ENCODE measurements around the gene EHF. TPM values are rescaled to one million over a fixed set of nuclear protein-coding genes. Genes with fewer than 3 reads are reported as not detected.

The EHF gene
- total and polyA plus RNA-seq, 2 of the 13 experiments (the other 11 are each of a cell fraction or from before 2014, with no cell fraction given): 0.04 to 0.46 TPM

DNA sequence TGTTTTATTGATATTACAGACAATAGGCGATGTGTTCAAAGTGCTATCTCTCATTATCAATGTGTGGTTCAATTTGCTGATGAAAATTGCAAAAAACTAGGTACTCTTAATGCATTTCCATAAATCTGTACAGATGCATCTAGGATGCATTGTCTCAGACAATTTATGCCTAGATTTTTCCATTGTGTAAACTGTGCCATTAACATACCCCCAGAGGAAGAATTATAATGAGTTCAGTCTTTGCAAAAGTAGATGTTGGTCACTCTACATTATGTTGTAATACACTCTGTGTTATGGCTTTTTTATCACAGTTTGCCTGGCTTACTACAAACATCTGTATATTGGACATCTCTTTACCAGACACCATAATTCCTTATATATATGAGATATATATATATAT is 62.5 kb downstream of the EHF start:
- ChIA-PET POLR2A (interaction anchor here (0.9 kb wide), 1 partner anchor 29 kb away, joined by 3 read pairs; no protein-coding TSS in a partner anchor), CTCF (ENCODE audit: low intra/inter-chr PET ratio, low total read pairs) (no interaction called here)
- Histone ChIP-seq H3K4me2 (ENCODE audit: low read depth, low read length) (no peak overlapping the region), H4K20me1 (ENCODE audit: insufficient read depth, low read length) (no peaks in the 10 kb centered on the region), H3K36me3 (replicated peaks in 1 of 2; ENCODE audit: control insufficient read depth in 1 of 2, insufficient read depth in 2 of 2, low read length in 2 of 2) (no peaks in the 10 kb centered on the region), H3K27ac (ENCODE audit: extremely low read length, insufficient read depth, low read length) (no peak overlapping the region), H3K4me1 (ENCODE audit: insufficient read depth, low read length) (peaks cover 14% of the 10 kb centered on the region), H3K9me3 (ENCODE audit: low read length) (no peaks in the 10 kb centered on the region), H3K4me3 (replicated peaks in 1 of 3; ENCODE audit: insufficient read depth in 1 of 3, low read depth in 2 of 3, low read length in 3 of 3) (no peak overlapping the region), H2AFZ (ENCODE audit: low read length) (no peak overlapping the region), H3K27me3 (ENCODE audit: control insufficient read depth in 1 of 2, insufficient read depth in 2 of 2, low read length in 2 of 2) (no peaks in the 10 kb centered on the region), H3K9ac (ENCODE audit: insufficient read depth, low read depth, low read length) (no peak overlapping the region), H3K79me2 (ENCODE audit: insufficient read depth, low read length) (no peaks in the 10 kb centered on the region)
- intact Hi-C loops (cut with micrococcal nuclease; ENCODE audit: unreplicated experiment): no loop called here
- no peak for TF ChIP-seq ZNF772 (CRISPR knock-in tag; IDR thresholded peaks at IDR 0.05)
- no peak for DNase-seq (ENCODE audit: low spot score)
- ATAC-seq: no peak
- no TSS peak for BruUV-seq (replicated peaks)
- WGBS (ENCODE audit: low lambda C conversion rate): 88% methylated on average over 1 of the region's 1 CpG
- FAIRE-seq: no peak
- in situ Hi-C loops (cut with HindIII; ENCODE audit: extremely low pct_ligation_motif_present, low pct_unique_long_range_greater_than_20kb): no loop called here

- TF ChIP-seq MIER2 (CRISPR knock-in tag; IDR thresholded peaks at IDR 0.05) (no peak), JUND (CRISPR knock-in tag; IDR thresholded peaks at IDR 0.05) (no peak), YY1 (IDR thresholded peaks at IDR 0.05; ENCODE audit: insufficient read depth, insufficient replicate concordance, low read depth, low read length) (no peak), KDM3A (CRISPR knock-in tag; IDR thresholded peaks at IDR 0.05; ENCODE audit: low read depth) (no peak), PAF1 (CRISPR knock-in tag; IDR thresholded peaks at IDR 0.05) (no peak), ZNF33B (CRISPR knock-in tag; IDR thresholded peaks at IDR 0.05) (no peak), BRCA1 (CRISPR knock-in tag; IDR thresholded peaks at IDR 0.05) (no peak), GATA4 (IDR thresholded peaks at IDR 0.05; ENCODE audit: borderline replicate concordance, low read depth) (no peak), ZFP36L2 (CRISPR knock-in tag; IDR thresholded peaks at IDR 0.05) (no peak), ZNF83 (CRISPR knock-in tag; IDR thresholded peaks at IDR 0.05; ENCODE audit: borderline replicate concordance) (no peak), KDM4B (CRISPR knock-in tag; IDR thresholded peaks at IDR 0.05) (no peak)
- TF ChIP-seq, protein P1, sequence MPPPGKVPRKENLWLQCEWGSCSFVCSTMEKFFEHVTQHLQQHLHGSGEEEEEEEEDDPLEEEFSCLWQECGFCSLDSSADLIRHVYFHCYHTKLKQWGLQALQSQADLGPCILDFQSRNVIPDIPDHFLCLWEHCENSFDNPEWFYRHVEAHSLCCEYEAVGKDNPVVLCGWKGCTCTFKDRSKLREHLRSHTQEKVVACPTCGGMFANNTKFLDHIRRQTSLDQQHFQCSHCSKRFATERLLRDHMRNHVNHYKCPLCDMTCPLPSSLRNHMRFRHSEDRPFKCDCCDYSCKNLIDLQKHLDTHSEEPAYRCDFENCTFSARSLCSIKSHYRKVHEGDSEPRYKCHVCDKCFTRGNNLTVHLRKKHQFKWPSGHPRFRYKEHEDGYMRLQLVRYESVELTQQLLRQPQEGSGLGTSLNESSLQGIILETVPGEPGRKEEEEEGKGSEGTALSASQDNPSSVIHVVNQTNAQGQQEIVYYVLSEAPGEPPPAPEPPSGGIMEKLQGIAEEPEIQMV (CRISPR knock-in tag; IDR thresholded peaks at IDR 0.05; ENCODE audit: low read depth): no peak
- TF ChIP-seq, protein P2, sequence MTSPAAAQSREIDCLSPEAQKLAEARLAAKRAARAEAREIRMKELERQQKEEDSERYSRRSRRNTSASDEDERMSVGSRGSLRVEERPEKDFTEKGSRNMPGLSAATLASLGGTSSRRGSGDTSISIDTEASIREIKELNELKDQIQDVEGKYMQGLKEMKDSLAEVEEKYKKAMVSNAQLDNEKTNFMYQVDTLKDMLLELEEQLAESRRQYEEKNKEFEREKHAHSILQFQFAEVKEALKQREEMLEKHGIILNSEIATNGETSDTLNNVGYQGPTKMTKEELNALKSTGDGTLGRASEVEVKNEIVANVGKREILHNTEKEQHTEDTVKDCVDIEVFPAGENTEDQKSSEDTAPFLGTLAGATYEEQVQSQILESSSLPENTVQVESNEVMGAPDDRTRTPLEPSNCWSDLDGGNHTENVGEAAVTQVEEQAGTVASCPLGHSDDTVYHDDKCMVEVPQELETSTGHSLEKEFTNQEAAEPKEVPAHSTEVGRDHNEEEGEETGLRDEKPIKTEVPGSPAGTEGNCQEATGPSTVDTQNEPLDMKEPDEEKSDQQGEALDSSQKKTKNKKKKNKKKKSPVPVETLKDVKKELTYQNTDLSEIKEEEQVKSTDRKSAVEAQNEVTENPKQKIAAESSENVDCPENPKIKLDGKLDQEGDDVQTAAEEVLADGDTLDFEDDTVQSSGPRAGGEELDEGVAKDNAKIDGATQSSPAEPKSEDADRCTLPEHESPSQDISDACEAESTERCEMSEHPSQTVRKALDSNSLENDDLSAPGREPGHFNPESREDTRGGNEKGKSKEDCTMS (CRISPR knock-in tag; conservative IDR thresholded peaks at IDR 0.05): no peak
- WGBS (ENCODE audit: low lambda C conversion rate): 99% methylated on average over 2 of the region's 2 CpGs
- no peak for FAIRE-seq
- BruUV-seq (replicated peaks): no TSS peak
- in situ Hi-C loops (cut with HindIII; ENCODE audit: extremely low pct_ligation_motif_present, low pct_unique_long_range_greater_than_20kb): no loop called here
- ChIA-PET POLR2A (no interaction called here), CTCF (ENCODE audit: low intra/inter-chr PET ratio, low total read pairs) (no interaction called here)
- H3K36me3 ChIP-seq (replicated peaks in 1 of 2; ENCODE audit: control insufficient read depth in 1 of 2, insufficient read depth in 2 of 2, low read length in 2 of 2): no peaks in the 10 kb centered on the region
- no peaks in the 10 kb centered on the region for H4K20me1 ChIP-seq (ENCODE audit: insufficient read depth, low read length)
- H2AFZ ChIP-seq (ENCODE audit: low read length): no peak overlapping the region
- DNase-seq (ENCODE audit: low spot score): no peak
- H3K27ac ChIP-seq (ENCODE audit: extremely low read length, insufficient read depth, low read length): no peak overlapping the region
- no peaks in the 10 kb centered on the region for H3K9me3 ChIP-seq (ENCODE audit: low read length)
- H3K4me1 ChIP-seq (ENCODE audit: insufficient read depth, low read length): peaks cover 11% of the 10 kb centered on the region
- no peaks in the 10 kb centered on the region for H3K79me2 ChIP-seq (ENCODE audit: insufficient read depth, low read length)
- no peak for ATAC-seq
- no peak overlapping the region for H3K4me2 ChIP-seq (ENCODE audit: low read depth, low read length)
- no peak overlapping the region for H3K9ac ChIP-seq (ENCODE audit: insufficient read depth, low read depth, low read length)
- H3K4me3 ChIP-seq (replicated peaks in 1 of 3; ENCODE audit: insufficient read depth in 1 of 3, low read depth in 2 of 3, low read length in 3 of 3): no peak overlapping the region
- no peaks in the 10 kb centered on the region for H3K27me3 ChIP-seq (ENCODE audit: control insufficient read depth in 1 of 2, insufficient read depth in 2 of 2, low read length in 2 of 2)
- intact Hi-C loops (cut with micrococcal nuclease; ENCODE audit: unreplicated experiment): no loop called here
These were observed 65.0 kb downstream of the EHF start for GRCh38 chr11:34685864-34686263.

Measured in HepG2 (cell line).